ENCODE results near the gene DCLRE1A. TPM values are rescaled to one million over a fixed set of nuclear protein-coding genes. Genes with fewer than 3 reads are reported as not detected.

Gene DCLRE1A
- total RNA-seq, 1 donor from 2014 or later = 4.9 TPM

DNA sequence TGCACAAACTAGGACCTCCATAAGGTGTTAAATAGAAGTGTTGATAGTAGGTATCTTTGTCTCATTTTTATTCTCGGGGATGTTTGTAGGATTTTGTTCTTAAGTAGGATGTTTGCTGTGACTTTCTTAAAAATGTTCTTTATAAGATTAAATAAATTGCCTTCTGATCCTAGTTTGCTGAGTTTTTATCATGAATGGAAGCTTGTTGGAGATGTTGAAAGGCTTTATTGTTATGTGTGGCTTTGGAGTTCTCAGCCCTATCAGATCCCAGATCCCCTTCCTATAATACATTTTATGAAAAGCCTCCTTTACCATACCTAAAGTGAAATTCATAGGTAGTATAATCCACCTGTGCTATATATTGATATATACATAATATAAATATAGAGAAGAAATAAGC, 40.7 kb upstream of the DCLRE1A start:
- H3K4me3 Mint-ChIP-seq = no peak overlapping the region
- POLR2A ChIA-PET = no interaction called here
- intact Hi-C loops (cut with micrococcal nuclease) = no loop called here
- H3K9me3 Mint-ChIP-seq = peaks cover 5% of the 10 kb centered on the region
- peaks cover 3% of the 10 kb centered on the region for H3K4me1 Mint-ChIP-seq
- DNase-seq (no peak), ATAC-seq (ENCODE audit: low read depth) (no peak)
- CTCF ChIA-PET = no interaction called here
- no peaks in the 10 kb centered on the region for H3K27me3 Mint-ChIP-seq
- TF ChIP-seq, protein P1, sequence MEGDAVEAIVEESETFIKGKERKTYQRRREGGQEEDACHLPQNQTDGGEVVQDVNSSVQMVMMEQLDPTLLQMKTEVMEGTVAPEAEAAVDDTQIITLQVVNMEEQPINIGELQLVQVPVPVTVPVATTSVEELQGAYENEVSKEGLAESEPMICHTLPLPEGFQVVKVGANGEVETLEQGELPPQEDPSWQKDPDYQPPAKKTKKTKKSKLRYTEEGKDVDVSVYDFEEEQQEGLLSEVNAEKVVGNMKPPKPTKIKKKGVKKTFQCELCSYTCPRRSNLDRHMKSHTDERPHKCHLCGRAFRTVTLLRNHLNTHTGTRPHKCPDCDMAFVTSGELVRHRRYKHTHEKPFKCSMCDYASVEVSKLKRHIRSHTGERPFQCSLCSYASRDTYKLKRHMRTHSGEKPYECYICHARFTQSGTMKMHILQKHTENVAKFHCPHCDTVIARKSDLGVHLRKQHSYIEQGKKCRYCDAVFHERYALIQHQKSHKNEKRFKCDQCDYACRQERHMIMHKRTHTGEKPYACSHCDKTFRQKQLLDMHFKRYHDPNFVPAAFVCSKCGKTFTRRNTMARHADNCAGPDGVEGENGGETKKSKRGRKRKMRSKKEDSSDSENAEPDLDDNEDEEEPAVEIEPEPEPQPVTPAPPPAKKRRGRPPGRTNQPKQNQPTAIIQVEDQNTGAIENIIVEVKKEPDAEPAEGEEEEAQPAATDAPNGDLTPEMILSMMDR (IDR thresholded peaks at IDR 0.05) = no peak
- H3K36me3 Mint-ChIP-seq (ENCODE audit: low read depth) = peaks cover 59% of the 10 kb centered on the region
- H3K27ac Mint-ChIP-seq = no peak overlapping the region

DNA sequence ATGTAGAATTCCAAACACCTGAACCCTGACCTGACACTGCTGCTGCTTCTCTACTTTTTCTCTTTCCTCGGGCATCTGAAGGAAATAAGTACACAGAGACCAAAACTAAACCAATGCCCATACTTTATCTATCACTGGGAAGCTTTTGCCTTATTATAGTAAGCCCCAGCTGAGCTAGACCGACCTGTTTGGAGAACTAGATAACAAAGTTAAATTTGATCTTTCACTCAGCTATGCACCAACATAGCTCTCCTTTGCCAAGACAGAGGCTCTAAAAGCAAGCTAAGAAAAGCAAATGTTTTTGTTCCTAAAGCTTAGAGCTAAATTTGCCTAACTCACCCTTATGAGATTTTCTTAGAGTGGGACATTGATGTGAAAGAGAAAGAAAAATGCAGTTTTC, 39.7 kb upstream of the DCLRE1A start:
- intact Hi-C loops (cut with micrococcal nuclease) = no loop called here

DNA sequence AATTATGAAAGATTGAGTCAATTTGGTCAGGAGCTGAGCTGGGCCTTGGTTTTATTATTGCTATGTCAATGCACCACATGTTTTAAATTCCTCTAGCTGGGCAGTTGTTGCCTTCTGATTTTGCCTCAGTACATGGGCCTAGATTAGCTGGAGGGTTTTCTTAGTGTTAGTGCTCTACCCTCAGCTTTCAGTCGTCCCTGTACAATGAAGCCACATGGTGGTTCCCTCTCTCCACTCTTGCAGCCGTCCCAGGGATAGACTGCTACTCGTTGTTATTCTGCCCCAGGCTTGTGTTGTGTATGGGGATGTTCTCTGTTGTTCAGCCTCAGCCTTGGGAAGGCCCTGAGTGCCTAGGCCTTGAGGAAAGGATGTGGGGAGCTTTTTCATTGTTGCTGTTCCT, 37.6 kb upstream of the DCLRE1A start:
- TF ChIP-seq, protein P1 (IDR thresholded peaks at IDR 0.05) = no peak
- CTCF ChIA-PET = no interaction called here
- Mint-ChIP-seq H3K27me3 (no peaks in the 10 kb centered on the region), H3K9me3 (peaks cover 5% of the 10 kb centered on the region), H3K27ac (no peak overlapping the region), H3K4me1 (peaks cover 3% of the 10 kb centered on the region), H3K36me3 (ENCODE audit: low read depth) (peaks cover 56% of the 10 kb centered on the region), H3K4me3 (no peak overlapping the region)
- ATAC-seq (ENCODE audit: low read depth) = no peak
- POLR2A ChIA-PET = no interaction called here
- no peak for DNase-seq
- intact Hi-C loops (cut with micrococcal nuclease) = no loop called here

More for the DNA sequence above, 39.7 kb upstream of the DCLRE1A start:
- Mint-ChIP-seq H3K36me3 (ENCODE audit: low read depth) (peaks cover 50% of the 10 kb centered on the region), H3K27ac (no peak overlapping the region), H3K4me1 (peaks cover 3% of the 10 kb centered on the region), H3K27me3 (no peaks in the 10 kb centered on the region), H3K4me3 (no peak overlapping the region), H3K9me3 (peaks cover 5% of the 10 kb centered on the region)
- POLR2A ChIA-PET = no interaction called here
- TF ChIP-seq, protein P1 (IDR thresholded peaks at IDR 0.05) = no peak
- ATAC-seq (ENCODE audit: low read depth) (no peak), DNase-seq (no peak)
- CTCF ChIA-PET = no interaction called here

DNA sequence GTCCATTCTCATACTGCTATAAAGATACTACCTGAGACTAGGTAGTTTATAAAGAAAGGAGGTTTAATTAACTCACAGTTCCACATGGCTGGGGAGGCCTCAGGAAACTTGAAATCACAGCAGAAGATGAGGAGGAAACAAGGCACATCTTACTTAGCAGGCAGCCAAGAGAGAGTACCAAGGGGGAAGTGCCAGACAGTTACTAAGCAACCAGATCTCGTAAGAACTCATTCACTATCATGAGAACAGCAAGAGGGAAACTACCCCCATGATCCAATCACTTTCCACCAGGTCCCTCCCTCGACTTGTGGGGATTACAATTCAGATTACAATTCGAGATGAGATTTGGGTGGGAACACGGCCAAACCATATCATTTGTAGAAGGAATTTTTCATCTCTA, 36.9 kb upstream of the DCLRE1A start:
- Mint-ChIP-seq H3K9me3 (peaks cover 5% of the 10 kb centered on the region), H3K27me3 (no peaks in the 10 kb centered on the region), H3K27ac (no peak overlapping the region), H3K36me3 (ENCODE audit: low read depth) (peaks cover 63% of the 10 kb centered on the region), H3K4me3 (no peak overlapping the region), H3K4me1 (peaks cover 3% of the 10 kb centered on the region)
- intact Hi-C loops (cut with micrococcal nuclease) = no loop called here
- CTCF ChIA-PET = no interaction called here
- TF ChIP-seq, protein P1 (IDR thresholded peaks at IDR 0.05) = no peak
- POLR2A ChIA-PET = no interaction called here
- ATAC-seq (ENCODE audit: low read depth) = no peak
- DNase-seq = no peak

DNA sequence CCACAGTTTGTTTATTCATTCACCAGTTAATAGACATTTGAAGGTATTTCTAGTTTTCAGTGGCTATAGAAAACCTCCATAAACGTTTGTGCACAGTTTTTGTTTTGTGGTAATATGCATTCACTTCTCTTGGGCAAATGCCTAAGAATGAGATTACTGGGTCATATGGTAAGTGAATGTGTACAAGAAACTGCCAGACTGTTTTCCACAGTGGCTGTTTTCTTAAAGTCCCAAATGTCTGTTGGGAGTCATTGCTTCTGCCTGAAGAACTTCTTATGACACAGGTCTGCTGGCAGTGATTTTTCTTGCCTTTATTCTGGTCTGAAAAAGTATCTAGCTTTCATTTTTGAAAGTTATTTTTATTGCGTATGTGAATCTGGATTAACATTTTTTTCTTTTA, 36.0 kb upstream of the DCLRE1A start:
- Mint-ChIP-seq H3K36me3 (ENCODE audit: low read depth) (peaks cover 66% of the 10 kb centered on the region), H3K4me1 (peaks cover 3% of the 10 kb centered on the region), H3K27me3 (no peaks in the 10 kb centered on the region), H3K27ac (no peak overlapping the region), H3K4me3 (no peak overlapping the region), H3K9me3 (no peaks in the 10 kb centered on the region)
- DNase-seq = no peak
- POLR2A ChIA-PET = no interaction called here
- TF ChIP-seq, protein P1 (IDR thresholded peaks at IDR 0.05) = no peak
- CTCF ChIA-PET = no interaction called here
- no peak for ATAC-seq (ENCODE audit: low read depth)
- intact Hi-C loops (cut with micrococcal nuclease) = no loop called here
